ENCODE results near the gene CLEC3B. TPM values are rescaled to one million over a fixed set of nuclear protein-coding genes. Genes with fewer than 3 reads are reported as not detected.
A peak's percentile ranks its signal among the peaks of the same experiment; 100 is the strongest.

The CLEC3B gene
- polyA plus RNA-seq, 3 donors, result 3.9 to 22.7 (median 14.5) TPM

GRCh38 chr3:45035441-45036301 is 9.6 kb downstream of the CLEC3B start:
- Histone ChIP-seq H3K4me3 (replicated peaks in 1 of 3; ENCODE audit: low read depth in 2 of 3, low read length in 3 of 3) (peak overlapping the region; percentile 20 to 73 (median 26)), H3K27ac (ENCODE audit: low read depth in 1 of 2, low read length in 2 of 2) (peak overlapping the region; percentile 79 to 85), H3K4me1 (ENCODE audit: control insufficient read depth in 1 of 2, insufficient read depth in 2 of 2, low read length in 2 of 2) (peaks cover 43 to 45% of the 10 kb centered on the region in 2 donors), H3K4me2 (replicated peaks; ENCODE audit: extremely low read depth, low read length, poor library complexity, severe bottlenecking) (peak overlapping the region; percentile 78), H4K20me1 (ENCODE audit: insufficient read depth, low read length) (no peaks in the 10 kb centered on the region), H3K79me2 (ENCODE audit: insufficient read depth, low read length) (peaks cover 6% of the 10 kb centered on the region), H3K27me3 (ENCODE audit: control insufficient read depth in 2 of 2, insufficient read depth in 2 of 2, low read length in 2 of 2) (no peaks in the 10 kb centered on the region), H3K9ac (ENCODE audit: insufficient read depth, low read length, poor library complexity, severe bottlenecking) (peak overlapping the region; percentile 49), H3K36me3 (replicated peaks in 1 of 2; ENCODE audit: control insufficient read depth in 1 of 2, insufficient read depth in 2 of 2, low read length in 2 of 2) (no peaks in the 10 kb centered on the region), H2AFZ (ENCODE audit: insufficient read depth, low read depth, low read length, poor library complexity, severe bottlenecking) (peak overlapping the region; percentile 88), H3K9me3 (replicated peaks in 1 of 2; ENCODE audit: control insufficient read depth in 1 of 2, insufficient read depth in 1 of 2, low read length in 2 of 2) (no peaks in the 10 kb centered on the region)
- Mint-ChIP-seq H3K36me3 (peaks cover 3 to 7% of the 10 kb centered on the region in 2 donors), H3K9me3 (peaks cover 0 to 1% (median 0%) of the 10 kb centered on the region in 7 donors), H3K27ac (peak overlapping the region; percentile 90 to 98 (median 96)), H3K27me3 (ENCODE audit: low read depth in 3 of 3) (peaks cover 3 to 6% (median 4%) of the 10 kb centered on the region in 3 donors), H3K4me1 (peaks cover 48% of the 10 kb centered on the region), H3K4me3 (peak overlapping the region; percentile 91 to 99)
- 34% methylated on average over 55 of the region's 64 CpGs for WGBS (ENCODE audit: insufficient coverage)
- TF ChIP-seq CTCF (IDR thresholded peaks at IDR 0.05), result no peak
- intact Hi-C loops (cut with micrococcal nuclease), result loop anchor here (5.0 to 10.0 kb wide), 4 partner anchors 369 to 649 kb away; partner anchors contain the start of gene SACM1L (in 1 of the 2)
- peak in 1 of 3 donors; percentile 20 for DNase-seq

- peak; percentile 88 for TF ChIP-seq CTCF (IDR thresholded peaks at IDR 0.05)
- Histone ChIP-seq H3K36me3 (replicated peaks in 1 of 2; ENCODE audit: control insufficient read depth in 1 of 2, insufficient read depth in 2 of 2, low read length in 2 of 2) (no peaks in the 10 kb centered on the region), H3K4me3 (replicated peaks in 1 of 3; ENCODE audit: low read depth in 2 of 3, low read length in 3 of 3) (peak overlapping the region in 1 of 3 experiments; percentile 16), H3K4me1 (ENCODE audit: control insufficient read depth in 1 of 2, insufficient read depth in 2 of 2, low read length in 2 of 2) (peaks cover 52 to 66% of the 10 kb centered on the region in 2 donors), H4K20me1 (ENCODE audit: insufficient read depth, low read length) (no peaks in the 10 kb centered on the region), H3K27ac (ENCODE audit: low read depth in 1 of 2, low read length in 2 of 2) (no peak overlapping the region), H3K27me3 (ENCODE audit: control insufficient read depth in 2 of 2, insufficient read depth in 2 of 2, low read length in 2 of 2) (no peaks in the 10 kb centered on the region), H2AFZ (ENCODE audit: insufficient read depth, low read depth, low read length, poor library complexity, severe bottlenecking) (peak overlapping the region; percentile 42), H3K79me2 (ENCODE audit: insufficient read depth, low read length) (peaks cover 6% of the 10 kb centered on the region), H3K9ac (ENCODE audit: insufficient read depth, low read length, poor library complexity, severe bottlenecking) (no peak overlapping the region), H3K9me3 (replicated peaks in 1 of 2; ENCODE audit: control insufficient read depth in 1 of 2, insufficient read depth in 1 of 2, low read length in 2 of 2) (no peaks in the 10 kb centered on the region), H3K4me2 (replicated peaks; ENCODE audit: extremely low read depth, low read length, poor library complexity, severe bottlenecking) (peak overlapping the region; percentile 21)
- intact Hi-C loops (cut with micrococcal nuclease), result loop anchor here (5.0 to 10.0 kb wide), 4 partner anchors 367 to 647 kb away; partner anchors contain the start of gene SACM1L (in 1 of the 2)
- H3K4me3 Mint-ChIP-seq, result peak overlapping the region; percentile 55 to 68
- H3K9me3 Mint-ChIP-seq, result peaks cover 0 to 1% (median 0%) of the 10 kb centered on the region in 7 donors
- H3K4me1 Mint-ChIP-seq, result peaks cover 68% of the 10 kb centered on the region
- peaks cover 3% of the 10 kb centered on the region in 2 donors for H3K36me3 Mint-ChIP-seq
- peak; percentile 93 to 95 (median 94) for DNase-seq
- peaks cover 0 to 6% (median 3%) of the 10 kb centered on the region in 3 donors for H3K27me3 Mint-ChIP-seq (ENCODE audit: low read depth in 3 of 3)
- peak overlapping the region in 2 of 7 donors; percentile 35 to 41 for H3K27ac Mint-ChIP-seq
- 0% methylated on average over 8 of the region's 11 CpGs for WGBS (ENCODE audit: insufficient coverage)
These were observed 11.8 kb downstream of the CLEC3B start for GRCh38 chr3:45037720-45038455.

Measured in CD14-positive monocyte (primary cell).